Smooth muscle cell (in vitro differentiated cells): ENCODE results near the gene LFNG. TPM values are rescaled to one million over a fixed set of nuclear protein-coding genes. Genes with fewer than 3 reads are reported as not detected.

Experiments
- DNase-seq: peaks from one replicate; lab custom pipeline; 2025; ENCODE audit not compliant: unreplicated experiment; lab: John Stamatoyannopoulos, UW
- H2AFZ ChIP-seq: fragments of 200-600 bp; sonication (generic); 2 replicates; pipeline ENCODE4 v1.6.0; 2016; ENCODE audit warnings: antibody characterized with exemption, low read depth, mild to moderate bottlenecking
- H3F3A ChIP-seq: fragments of 200-600 bp; sonication (generic); 2 replicates; pipeline ENCODE4 v1.6.0; 2017; ENCODE audit warnings: antibody characterized with exemption, low read depth
- H3K27ac ChIP-seq: fragments of 200-600 bp; sonication (generic); 2 replicates; pipeline ENCODE4 v1.5.1; 2016; ENCODE audit warnings: low read depth, mild to moderate bottlenecking
- H3K27me3 ChIP-seq: fragments of 200-600 bp; sonication (generic); 2 replicates; pipeline ENCODE4 v1.6.1; 2016; ENCODE audit warnings: low read depth, mild to moderate bottlenecking
- H3K36me3 ChIP-seq: fragments of 200-600 bp; sonication (generic); 2 replicates; pipeline ENCODE4 v1.5.1; 2016; ENCODE audit warnings: low read depth
- H3K4me1 ChIP-seq: fragments of 200-600 bp; sonication (generic); 2 replicates; pipeline ENCODE4 v1.5.1; 2016; ENCODE audit warnings: low read depth
- H3K4me2 ChIP-seq: fragments of 200-600 bp; sonication (generic); 2 replicates; pipeline ENCODE4 v1.6.0; 2016; ENCODE audit warnings: mild to moderate bottlenecking
- H3K4me3 ChIP-seq: fragments of 200-600 bp; sonication (generic); 2 replicates; pipeline ENCODE4 v1.5.1; 2016; ENCODE audit warnings: mild to moderate bottlenecking
- H3K79me2 ChIP-seq: fragments of 200-600 bp; sonication (generic); 2 replicates; pipeline ENCODE4 v1.6.0; 2016; ENCODE audit warnings: low read depth, mild to moderate bottlenecking
- H3K9ac ChIP-seq: fragments of 200-600 bp; sonication (generic); 2 replicates; pipeline ENCODE4 v1.6.0; 2016; ENCODE audit warnings: low read depth
- H3K9me3 ChIP-seq: fragments of 200-600 bp; sonication (generic); replicated peaks from 2 replicates; pipeline ENCODE4 v1.5.1; 2016; ENCODE audit warnings: low read depth
- H4K20me1 ChIP-seq: fragments of 200-600 bp; sonication (generic); 2 replicates; pipeline ENCODE4 v1.6.0; 2016; ENCODE audit warnings: low read depth
- WGBS: methylation state at CpG from one replicate; pipeline ENCODE4 v1.1.7; 2016; ENCODE audit warnings: low lambda C conversion rate; 5-methylcytosine and 5-hydroxymethylcytosine counted together
- polyA plus RNA-seq: library from polyadenylated mRNA; unstranded; fragments of >200 nt; fragmentation: Nextera tagmentation; extraction: Ambion mirVana; gene quantifications from 2 replicates; pipeline ENCODE4 v1.2.1, GENCODE V29; 2016
- total RNA-seq: library from RNA; depleted of rRNA; stranded (reverse); fragments of >200 nt; gene quantifications from 2 replicates; pipeline ENCODE4 v1.2.3, GENCODE V29; 2014
- TF ChIP-seq, protein P1 (sequence below): fragments of 200-600 bp; sonication (generic); IDR thresholded peaks from 2 replicates; pipeline ENCODE4 v1.5.1; 2017; ENCODE audit warnings: borderline replicate concordance, mild to moderate bottlenecking, antibody characterized with exemption; ENCODE audit not compliant: insufficient read depth, poor library complexity, severe bottlenecking

The LFNG gene
- total and polyA plus RNA-seq, 2 experiments from 2014 or later: 6.0 to 9.8 TPM

DNA sequence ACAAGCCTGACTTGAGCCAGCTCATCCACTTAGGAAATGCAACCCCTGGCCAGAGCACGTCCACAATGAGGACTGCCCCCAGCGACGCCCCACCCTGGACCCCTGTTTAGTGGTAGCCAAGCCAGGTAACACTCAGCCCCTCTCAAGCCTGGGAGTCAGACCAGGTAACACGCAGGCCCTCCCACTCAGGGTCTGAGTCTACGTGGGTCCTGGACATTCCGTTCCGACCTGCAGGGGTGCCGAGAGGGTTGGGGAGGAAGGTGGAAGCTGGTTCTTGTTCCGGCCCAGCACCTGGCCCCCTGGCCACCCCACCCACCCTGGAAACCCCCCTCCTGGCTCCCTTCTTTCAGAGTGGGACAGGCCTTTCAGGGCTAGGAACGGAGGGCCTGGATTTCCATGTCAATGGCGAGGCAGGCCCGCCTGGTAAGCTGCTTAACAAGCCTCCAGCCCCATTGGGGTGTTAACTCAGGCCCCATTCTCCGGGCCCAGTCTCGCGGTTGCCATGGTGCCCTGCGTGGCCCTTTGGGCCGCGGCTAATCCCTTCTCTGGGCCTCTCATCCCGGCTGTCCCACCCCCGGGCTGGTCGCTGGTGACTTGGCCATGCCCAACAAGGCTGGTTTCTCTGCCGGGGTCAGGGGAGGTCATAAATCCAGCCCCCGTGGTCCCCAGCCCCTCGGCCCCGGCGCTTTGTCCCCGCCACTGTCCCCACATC, 19.7 kb upstream of the LFNG start:
- H3K27ac ChIP-seq: no peak overlapping the region
- no peak overlapping the region for H3K4me3 ChIP-seq
- no peaks in the 10 kb centered on the region for H3F3A ChIP-seq
- H2AFZ ChIP-seq: no peak overlapping the region
- TF ChIP-seq, protein P1, sequence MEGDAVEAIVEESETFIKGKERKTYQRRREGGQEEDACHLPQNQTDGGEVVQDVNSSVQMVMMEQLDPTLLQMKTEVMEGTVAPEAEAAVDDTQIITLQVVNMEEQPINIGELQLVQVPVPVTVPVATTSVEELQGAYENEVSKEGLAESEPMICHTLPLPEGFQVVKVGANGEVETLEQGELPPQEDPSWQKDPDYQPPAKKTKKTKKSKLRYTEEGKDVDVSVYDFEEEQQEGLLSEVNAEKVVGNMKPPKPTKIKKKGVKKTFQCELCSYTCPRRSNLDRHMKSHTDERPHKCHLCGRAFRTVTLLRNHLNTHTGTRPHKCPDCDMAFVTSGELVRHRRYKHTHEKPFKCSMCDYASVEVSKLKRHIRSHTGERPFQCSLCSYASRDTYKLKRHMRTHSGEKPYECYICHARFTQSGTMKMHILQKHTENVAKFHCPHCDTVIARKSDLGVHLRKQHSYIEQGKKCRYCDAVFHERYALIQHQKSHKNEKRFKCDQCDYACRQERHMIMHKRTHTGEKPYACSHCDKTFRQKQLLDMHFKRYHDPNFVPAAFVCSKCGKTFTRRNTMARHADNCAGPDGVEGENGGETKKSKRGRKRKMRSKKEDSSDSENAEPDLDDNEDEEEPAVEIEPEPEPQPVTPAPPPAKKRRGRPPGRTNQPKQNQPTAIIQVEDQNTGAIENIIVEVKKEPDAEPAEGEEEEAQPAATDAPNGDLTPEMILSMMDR: no peak
- peaks cover 52% of the 10 kb centered on the region for H3K4me1 ChIP-seq
- no peak overlapping the region for H3K9ac ChIP-seq
- no peaks in the 10 kb centered on the region for H4K20me1 ChIP-seq
- DNase-seq: no peak
- H3K79me2 ChIP-seq: no peaks in the 10 kb centered on the region
- H3K27me3 ChIP-seq: no peaks in the 10 kb centered on the region
- no peak overlapping the region for H3K4me2 ChIP-seq
- no peaks in the 10 kb centered on the region for H3K9me3 ChIP-seq
- WGBS: 84% methylated on average over 24 of the region's 27 CpGs
- no peaks in the 10 kb centered on the region for H3K36me3 ChIP-seq

DNA sequence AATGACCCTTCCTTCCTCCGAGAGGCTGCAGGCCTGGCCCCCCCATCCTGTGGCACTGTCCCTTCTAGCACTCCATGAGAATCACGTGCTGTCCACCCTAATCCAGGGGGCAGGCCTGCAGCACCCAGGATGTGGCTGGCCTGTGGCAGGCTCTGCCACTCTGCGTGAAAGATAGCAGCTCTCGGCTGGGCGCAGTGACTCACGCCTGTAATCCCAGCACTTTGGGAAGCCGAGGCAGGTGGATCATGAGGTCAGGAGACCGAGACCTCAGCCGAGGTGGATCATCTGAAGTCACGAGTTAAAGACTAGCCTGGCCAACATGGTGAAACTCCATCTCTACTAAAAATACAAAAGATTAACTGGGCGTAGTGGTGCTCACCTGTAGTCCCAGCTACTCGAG, 18.9 kb upstream of the LFNG start:
- H4K20me1 ChIP-seq: no peaks in the 10 kb centered on the region
- H3K36me3 ChIP-seq: no peaks in the 10 kb centered on the region
- no peak overlapping the region for H3K4me2 ChIP-seq
- peaks cover 48% of the 10 kb centered on the region for H3K4me1 ChIP-seq
- H3K79me2 ChIP-seq: no peaks in the 10 kb centered on the region
- H3F3A ChIP-seq: no peaks in the 10 kb centered on the region
- no peak overlapping the region for H3K9ac ChIP-seq
- H3K27ac ChIP-seq: no peak overlapping the region
- no peak for DNase-seq
- 70% methylated on average over 12 of the region's 12 CpGs for WGBS
- H2AFZ ChIP-seq: no peak overlapping the region
- no peak overlapping the region for H3K4me3 ChIP-seq
- TF ChIP-seq, protein P1: no peak
- no peaks in the 10 kb centered on the region for H3K27me3 ChIP-seq
- no peaks in the 10 kb centered on the region for H3K9me3 ChIP-seq

DNA sequence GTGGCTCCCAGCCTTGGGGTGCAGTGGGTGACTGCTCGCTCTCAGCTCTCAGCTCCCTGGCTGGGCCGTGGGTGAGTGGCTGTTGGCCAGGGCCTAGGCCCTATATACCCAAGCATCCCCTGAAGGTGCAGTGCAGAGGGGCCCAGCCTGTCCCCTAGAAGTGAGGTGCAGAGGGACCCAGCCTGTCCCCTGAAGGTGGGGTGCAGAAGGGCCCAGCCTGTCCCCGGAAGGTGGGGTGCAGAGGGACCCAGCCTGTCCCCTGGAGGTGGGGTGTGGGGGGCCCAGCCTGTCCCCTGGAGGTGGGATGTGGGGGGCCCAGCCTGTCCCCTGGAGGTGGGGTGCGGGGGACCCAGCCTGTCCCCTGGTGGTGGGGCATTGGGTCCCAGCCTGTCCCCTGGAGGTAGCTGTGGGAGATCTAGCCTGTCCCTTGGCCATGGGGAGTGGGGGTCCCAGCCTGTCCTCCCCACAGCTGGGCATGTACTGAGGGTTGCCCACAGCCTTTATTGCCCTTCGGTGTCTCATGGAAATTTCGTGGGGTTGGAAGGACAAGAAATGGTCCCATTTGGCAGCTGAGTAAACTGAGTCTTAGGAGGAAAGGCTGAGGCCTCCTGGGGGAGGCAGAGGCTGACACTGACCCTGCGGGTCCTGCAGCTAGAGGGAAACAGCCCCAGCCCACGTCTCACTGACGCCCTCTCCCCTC, 17.5 kb upstream of the LFNG start:
- Histone ChIP-seq H3K36me3 (no peaks in the 10 kb centered on the region), H3K9me3 (no peaks in the 10 kb centered on the region), H3K79me2 (no peaks in the 10 kb centered on the region), H3K4me2 (no peak overlapping the region), H3K4me1 (peaks cover 39% of the 10 kb centered on the region), H3K27ac (no peak overlapping the region), H3K27me3 (no peaks in the 10 kb centered on the region), H3K4me3 (no peak overlapping the region), H4K20me1 (no peaks in the 10 kb centered on the region), H3F3A (no peaks in the 10 kb centered on the region), H3K9ac (no peak overlapping the region), H2AFZ (no peak overlapping the region)
- WGBS: 91% methylated on average over 7 of the region's 9 CpGs
- TF ChIP-seq, protein P1: no peak
- no peak for DNase-seq
